ENCODE results near the gene CRPPA.
"Not testable (repeated sequence)": the region's sequence is repeated elsewhere in the genome, so short reads cannot be mapped to it uniquely, and the experiment has no call there.

CRPPA gene
- 0.07 to 3.3 (median 0.67) reads per million in 17 experiments for total RNA-seq

GRCh38 chr7:16421333-16422102 is at the start of gene CRPPA:
TSS of gene CRPPA (minus strand) at chr7:16421538. CDS start at chr7:16421322, 216 bp downstream.
- DNase-seq: peak in 3 of 4 experiments; percentile 15 to 54 (median 46)

DNA sequence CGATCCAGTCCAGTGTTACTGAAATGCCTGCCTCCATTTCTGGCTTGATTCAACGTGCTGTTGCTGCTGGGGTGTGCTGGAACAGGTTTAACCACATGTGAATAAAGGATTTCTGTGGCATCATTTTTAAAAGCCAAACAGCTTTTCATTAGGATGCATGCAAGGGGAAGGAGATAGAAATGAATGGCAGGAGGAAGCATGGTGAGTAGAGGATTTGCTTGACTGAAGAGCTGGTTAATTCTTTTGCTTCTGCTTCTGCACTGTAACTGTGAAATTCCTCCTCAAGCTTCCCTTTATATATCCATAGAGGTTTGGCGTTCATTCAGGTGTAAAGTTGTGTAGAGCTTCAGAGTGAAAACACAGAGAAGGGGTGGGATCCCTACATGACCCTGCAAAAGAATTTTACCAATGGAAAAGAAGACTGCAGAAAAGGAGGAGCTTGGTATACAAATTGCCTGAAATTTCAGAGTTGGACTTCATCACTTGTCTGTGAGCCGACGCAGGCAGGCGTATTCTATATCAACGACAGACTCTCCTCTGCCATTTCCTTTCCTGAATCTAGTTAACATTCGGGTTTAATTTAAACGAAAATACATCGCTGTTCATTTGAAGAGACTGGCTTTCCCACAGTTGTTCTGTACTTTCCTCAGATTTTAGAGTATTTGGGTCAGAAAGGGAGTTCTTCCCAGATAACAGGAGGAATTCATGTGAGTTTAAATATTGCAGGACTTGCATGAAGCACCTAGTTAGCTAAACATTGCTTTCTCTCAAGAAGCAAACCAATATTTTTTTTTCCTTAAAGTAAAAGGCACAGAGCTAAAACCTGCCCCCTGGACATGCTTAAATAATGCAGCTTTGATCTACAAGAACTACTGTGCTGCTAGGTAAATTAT is 44.4 kb upstream of the CRPPA start, which contains the start of gene SOSTDC1:
TSS of gene SOSTDC1 (minus strand) at position 270 of the 893 bp plus-strand sequence. CDS start at position 200, 70 bp downstream.
- DNase-seq: no peak

- DNase-seq: no peak
Observed at GRCh38 chr7:16463949-16464715, 42.8 kb upstream of the CRPPA start.

DNA sequence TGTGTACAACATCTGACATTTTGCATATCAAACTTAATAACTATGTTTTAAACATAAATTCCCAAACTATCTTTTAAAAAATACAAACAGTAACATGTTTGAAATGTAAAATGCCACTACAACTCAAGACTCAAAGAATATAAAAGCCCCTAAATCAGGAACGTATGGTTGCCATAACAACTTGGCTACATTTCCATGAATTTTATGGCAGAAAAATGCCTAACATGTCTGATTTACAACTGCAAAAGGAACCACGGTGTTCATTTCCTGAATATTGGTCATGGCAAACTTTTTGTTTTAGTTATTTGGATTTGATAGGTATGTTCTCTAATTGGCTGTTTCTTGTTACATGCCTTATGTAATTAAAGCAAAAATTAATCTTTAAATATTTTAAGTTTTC is 42.2 kb upstream of the CRPPA start:
- no peak for DNase-seq

DNA sequence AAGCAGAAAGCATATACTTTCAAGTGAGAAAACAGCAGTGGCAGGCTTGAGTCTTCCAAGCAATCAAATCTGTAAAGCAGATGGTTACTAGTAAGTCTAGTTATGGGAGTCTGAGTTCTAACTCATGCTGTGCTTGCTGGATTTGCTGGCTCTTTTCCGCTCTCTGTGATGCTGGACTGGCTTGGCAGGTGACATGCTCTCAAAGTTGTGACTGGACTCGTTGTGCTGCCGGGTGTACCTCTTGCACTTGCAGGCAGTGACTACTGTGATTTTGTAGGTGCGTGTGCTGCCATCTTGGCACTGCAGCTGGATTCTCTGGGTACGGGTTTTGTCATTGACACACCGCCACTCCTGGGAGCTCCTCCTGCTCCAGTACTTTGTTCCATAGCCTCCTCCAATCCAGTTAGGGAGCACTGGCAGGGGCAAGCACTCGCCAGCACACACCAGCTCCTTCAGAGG is 41.1 kb upstream of the CRPPA start:
- no peak for DNase-seq

DNA sequence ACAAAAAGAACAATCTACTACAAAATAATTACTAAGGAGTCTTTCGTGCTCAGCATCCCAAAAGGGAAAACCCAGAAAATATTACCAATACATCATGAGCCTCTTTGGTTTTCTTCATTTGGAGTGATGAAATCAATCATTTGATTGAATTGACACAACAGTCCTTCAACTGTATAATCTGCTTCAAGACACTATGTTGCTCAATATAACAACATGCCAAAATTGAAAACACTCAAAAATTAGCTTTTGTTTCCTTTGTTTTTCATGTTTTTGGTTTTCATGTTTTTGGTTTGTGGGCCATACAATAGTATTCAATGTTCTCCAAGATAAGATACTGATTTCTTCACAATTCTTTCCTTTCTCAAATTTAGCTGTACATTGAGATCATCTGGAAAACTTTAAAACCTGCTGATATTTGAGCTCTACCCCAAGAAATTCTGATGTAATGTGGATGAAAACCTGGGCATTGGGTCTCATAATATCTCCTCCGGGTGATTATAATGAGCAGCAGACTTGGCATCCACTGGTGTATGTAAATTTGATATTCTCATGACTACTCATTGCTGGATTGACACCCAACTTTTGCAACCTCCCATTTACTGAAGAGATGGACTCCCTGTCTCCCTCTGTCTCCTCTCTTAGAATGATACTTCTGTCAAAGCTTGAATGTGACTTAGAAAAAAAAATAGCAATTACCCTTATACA is 39.6 kb upstream of the CRPPA start:
- DNase-seq: no peak

DNA sequence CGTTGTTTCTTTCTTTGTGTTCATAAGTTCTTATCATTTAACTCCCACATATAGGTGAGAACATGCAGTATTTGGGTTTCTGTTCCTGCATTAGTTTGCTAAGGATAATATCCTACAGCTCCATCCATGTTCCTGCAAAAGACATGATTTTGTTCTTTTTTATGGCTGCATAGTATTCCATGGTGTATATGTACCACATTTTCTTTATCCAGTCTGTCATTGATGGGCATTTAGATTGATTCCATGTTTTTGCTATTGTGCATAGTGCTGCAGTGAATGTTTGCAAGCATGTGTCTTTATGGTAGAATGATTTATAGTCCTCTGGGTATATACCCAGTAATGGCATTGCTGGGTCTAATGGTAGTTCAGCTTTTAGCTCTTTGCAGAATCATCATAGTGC is 35.0 kb upstream of the CRPPA start:
- DNase-seq: not testable (repeated sequence)

- DNase-seq: peak in 1 of 4 experiments; percentile 14
Observed at GRCh38 chr7:16455591-16455990, 34.3 kb upstream of the CRPPA start.

DNA sequence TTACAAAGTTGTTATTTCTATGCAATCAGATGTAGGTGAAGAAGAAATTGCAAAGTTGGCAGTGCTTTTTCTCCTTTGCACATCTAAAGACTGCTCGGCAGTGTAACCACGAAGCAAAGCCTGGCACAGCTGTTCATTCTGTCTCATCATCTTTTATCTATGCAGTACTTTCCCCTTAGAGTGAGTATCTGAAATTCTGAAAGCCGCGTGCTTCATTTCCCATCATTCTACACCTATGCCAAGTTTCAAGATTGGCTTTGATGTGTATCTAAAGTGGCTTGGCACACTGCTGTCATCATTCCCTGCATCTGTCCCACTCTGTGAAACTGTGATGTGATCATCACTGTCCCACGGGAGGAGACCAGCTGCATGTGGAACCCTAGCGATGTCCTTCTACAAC is 29.0 kb upstream of the CRPPA start:
- DNase-seq: no peak

GRCh38 chr7:16447876-16448275 is 26.5 kb upstream of the CRPPA start:
- DNase-seq: no peak

- no peak for DNase-seq
Observed at GRCh38 chr7:16446508-16446907, 25.2 kb upstream of the CRPPA start.

DNA sequence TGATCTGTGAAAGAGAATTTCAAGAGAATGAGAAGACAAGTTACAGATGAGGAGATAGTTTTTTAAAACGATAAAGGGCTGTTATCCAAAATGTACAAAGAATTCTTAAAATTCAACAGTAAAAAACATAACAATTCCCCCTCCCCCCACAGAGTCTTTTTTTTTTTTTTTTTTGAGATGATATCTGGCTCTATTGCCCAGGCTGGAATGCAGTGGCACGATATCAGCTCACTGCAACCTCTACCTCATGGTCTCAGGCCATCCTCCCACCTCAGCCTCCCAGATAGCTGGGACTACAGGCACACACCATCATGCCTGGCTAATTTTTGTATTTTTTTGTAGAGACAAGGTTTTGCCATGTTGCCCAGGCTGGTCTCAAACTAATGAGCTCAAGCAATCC is 22.5 kb upstream of the CRPPA start:
- DNase-seq: not testable (repeated sequence)

DNA sequence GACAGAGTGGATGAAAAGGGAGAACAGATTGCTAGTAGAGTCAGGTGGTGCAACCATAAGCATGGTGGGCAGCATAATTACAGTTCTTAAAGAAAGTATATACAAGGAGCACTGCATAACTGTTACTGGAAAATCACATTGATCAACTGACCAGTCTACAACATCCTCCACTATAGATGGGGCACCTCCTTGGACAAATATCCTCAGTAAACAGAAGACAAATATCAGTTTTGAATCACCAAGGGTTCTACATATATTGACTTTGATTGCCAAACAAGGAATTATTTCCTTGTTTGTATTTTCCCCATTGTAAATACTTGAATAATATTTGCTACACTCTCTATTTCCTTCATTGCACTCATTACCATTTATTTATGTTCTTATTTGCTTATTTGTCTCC is 17.6 kb upstream of the CRPPA start:
- no peak for DNase-seq

DNA sequence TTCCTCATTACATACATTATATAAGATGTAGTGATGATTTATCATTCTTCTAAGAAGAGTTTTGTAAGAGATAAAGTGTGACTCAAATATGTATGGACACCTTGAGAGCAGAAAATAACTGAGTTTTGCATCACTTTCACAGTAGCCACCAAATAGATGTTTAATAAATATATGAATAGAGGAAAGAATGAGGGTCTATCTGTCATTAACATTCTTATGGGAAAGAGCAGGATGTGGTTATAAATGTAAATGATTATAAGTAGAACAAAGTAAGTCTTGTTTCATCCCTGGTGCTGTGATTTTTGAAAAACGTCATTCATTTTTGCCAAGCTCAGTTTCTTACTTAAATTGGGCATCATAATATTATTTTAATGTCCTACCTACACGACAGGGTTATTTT is 15.0 kb upstream of the CRPPA start:
- no peak for DNase-seq

DNA sequence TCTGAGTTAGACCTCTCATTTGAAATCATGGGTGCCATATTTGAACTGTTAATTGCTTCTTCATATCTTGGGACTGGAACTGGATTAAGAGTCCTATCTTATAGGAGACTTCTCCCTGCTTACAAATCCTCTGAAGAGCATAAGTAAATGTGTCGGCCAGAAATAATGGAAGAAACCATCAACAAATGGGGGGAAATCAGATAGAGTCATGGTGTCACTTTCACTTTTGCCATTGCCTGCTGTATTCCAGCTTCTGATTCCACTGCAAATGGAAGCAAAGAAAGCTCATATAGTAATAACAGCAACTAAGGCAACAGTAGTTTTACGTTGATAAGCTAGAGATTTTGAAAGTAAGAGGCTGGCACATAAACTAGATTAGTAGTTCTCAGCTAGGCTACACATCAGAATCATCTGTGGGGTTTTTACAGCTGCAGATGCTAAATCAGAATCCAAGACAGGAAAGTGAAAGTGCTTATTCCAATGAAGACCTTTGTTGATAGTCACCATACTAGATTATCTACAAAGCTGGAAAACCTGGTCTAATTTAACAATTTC is 12.3 kb upstream of the CRPPA start:
- DNase-seq: no peak

DNA sequence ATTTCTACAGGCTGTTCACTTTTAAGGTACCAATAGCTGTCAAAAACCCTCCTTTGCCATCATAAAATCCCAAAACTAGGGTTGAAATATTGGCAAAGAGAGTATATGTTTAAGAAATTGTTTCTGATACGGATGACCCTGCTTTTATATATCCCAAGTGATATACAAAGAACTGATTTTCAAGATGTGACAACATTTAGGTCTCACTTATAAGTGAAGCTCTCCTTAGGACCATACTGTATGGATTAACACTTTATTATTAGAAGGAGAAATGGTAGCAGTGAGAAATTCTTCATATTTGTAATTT is 11.0 kb upstream of the CRPPA start:
- no peak for DNase-seq

- peak in 3 of 4 experiments; percentile 31 to 51 (median 35) for DNase-seq
Observed at GRCh38 chr7:16431646-16432424, 10.5 kb upstream of the CRPPA start.

GRCh38 chr7:16430133-16430532 is 8.8 kb upstream of the CRPPA start:
- no peak for DNase-seq

- peak; percentile 16 to 65 (median 40) for DNase-seq
Observed at GRCh38 chr7:16428672-16429071, 7.3 kb upstream of the CRPPA start.

DNA sequence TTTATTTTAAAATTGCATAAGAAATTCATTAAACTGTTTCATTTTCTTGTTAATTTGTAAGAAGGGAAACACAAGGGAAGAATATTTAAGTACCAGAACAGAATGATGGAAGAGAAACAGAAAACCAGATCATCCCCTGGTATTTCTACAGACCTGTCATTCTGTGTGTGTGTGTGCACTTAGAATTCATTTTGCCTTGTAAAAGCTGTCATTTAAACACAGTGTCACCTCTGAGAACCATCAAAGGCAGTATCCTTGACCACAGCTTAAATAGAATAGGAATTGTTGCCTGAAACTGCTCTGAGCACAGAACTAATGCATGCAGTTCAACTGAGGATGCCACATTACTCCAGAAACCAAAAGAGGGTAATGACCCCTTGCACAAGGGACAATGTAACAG is 6.8 kb upstream of the CRPPA start:
- DNase-seq: no peak

- DNase-seq: no peak
Observed at GRCh38 chr7:16423761-16424160, 2.4 kb upstream of the CRPPA start.
